Measurements from ENCODE around the gene PPP2R2D. TPM values are rescaled to one million over a fixed set of nuclear protein-coding genes. Genes with fewer than 3 reads are reported as not detected.
A peak's percentile ranks its signal among the peaks of the same experiment; 100 is the strongest.

Gene PPP2R2D
- total RNA-seq, 2 donors from 2014 or later: 35.5 to 37.5 TPM

- peaks cover 17% of the 10 kb centered on the region for H3K36me3 ChIP-seq (ENCODE audit: control insufficient read depth, insufficient read depth, low read length)
- Mint-ChIP-seq H3K27me3 (ENCODE audit: insufficient read depth) (peaks cover 23% of the 10 kb centered on the region), H3K36me3 (ENCODE audit: low read depth) (peaks cover 31% of the 10 kb centered on the region), H3K9me3 (peaks cover 30% of the 10 kb centered on the region), H3K27ac (peak within 1 kb of the TSS; percentile 82), H3K4me3 (peak within 1 kb of the TSS; percentile 85), H3K4me1 (peaks cover 29% of the 10 kb centered on the region)
- no peak within 1 kb of the TSS for H3K27ac ChIP-seq (ENCODE audit: low read depth, low read length)
- peak within 1 kb of the TSS; percentile 93 for H3K4me3 ChIP-seq (ENCODE audit: low read length)
- H3K9me3 ChIP-seq (ENCODE audit: control insufficient read depth, low read length): peaks cover 18% of the 10 kb centered on the region
- peak; percentile 56 for TF ChIP-seq CTCF (conservative IDR thresholded peaks at IDR 0.05)
- H3K27me3 ChIP-seq (ENCODE audit: control insufficient read depth, insufficient read depth, low read length, poor library complexity, severe bottlenecking): peaks cover 7% of the 10 kb centered on the region
- DNase-seq: peak; percentile 97
- H3K9ac ChIP-seq (ENCODE audit: extremely low read depth, low read length, poor library complexity, severe bottlenecking): peak within 1 kb of the TSS; percentile 80
- H3K4me1 ChIP-seq (ENCODE audit: control insufficient read depth, insufficient read depth, low read length): no peaks in the 10 kb centered on the region
- WGBS, 2 experiments (ENCODE audit: insufficient coverage in 1 of 2, insufficient read length in 1 of 2): 0% methylated on average over 8 to 98 of the region's 100 CpGs
These were observed 80.8 kb downstream of the PPP2R2D start, which contains the start of gene BNIP3 for GRCh38 chr10:131981429-131982184. Gene BNIP3 (minus strand): TSS chr10:131981923. CDS start chr10:131981806, 117 bp downstream.

- H3K27me3 ChIP-seq (ENCODE audit: control insufficient read depth, insufficient read depth, low read length, poor library complexity, severe bottlenecking): peaks cover 7% of the 10 kb centered on the region
- peak overlapping the region; percentile 11 for H3K9ac ChIP-seq (ENCODE audit: extremely low read depth, low read length, poor library complexity, severe bottlenecking)
- peaks cover 25% of the 10 kb centered on the region for H3K9me3 ChIP-seq (ENCODE audit: control insufficient read depth, low read length)
- peaks cover 37% of the 10 kb centered on the region for H3K9me3 Mint-ChIP-seq
- DNase-seq: no peak
- peaks cover 32% of the 10 kb centered on the region for H3K36me3 Mint-ChIP-seq (ENCODE audit: low read depth)
- H3K27ac Mint-ChIP-seq: no peak overlapping the region
- peaks cover 23% of the 10 kb centered on the region for H3K27me3 Mint-ChIP-seq (ENCODE audit: insufficient read depth)
- peaks cover 27% of the 10 kb centered on the region for H3K4me1 Mint-ChIP-seq
- WGBS, 2 experiments (ENCODE audit: insufficient coverage in 1 of 2, insufficient read length in 1 of 2): 4 to 7% methylated on average over 20 to 83 of the region's 83 CpGs
- H3K4me1 ChIP-seq (ENCODE audit: control insufficient read depth, insufficient read depth, low read length): no peaks in the 10 kb centered on the region
- no peak for TF ChIP-seq CTCF (conservative IDR thresholded peaks at IDR 0.05)
- H3K4me3 ChIP-seq (ENCODE audit: low read length): peak overlapping the region; percentile 77
- H3K36me3 ChIP-seq (ENCODE audit: control insufficient read depth, insufficient read depth, low read length): peaks cover 14% of the 10 kb centered on the region
- H3K4me3 Mint-ChIP-seq: peak overlapping the region; percentile 85
- H3K27ac ChIP-seq (ENCODE audit: low read depth, low read length): no peak overlapping the region
These were observed 81.5 kb downstream of the PPP2R2D start for GRCh38 chr10:131982185-131982756.

- Histone ChIP-seq H3K9ac (ENCODE audit: extremely low read depth, low read length, poor library complexity, severe bottlenecking) (peak overlapping the region; percentile 11), H3K4me1 (ENCODE audit: control insufficient read depth, insufficient read depth, low read length) (no peaks in the 10 kb centered on the region), H3K27ac (ENCODE audit: low read depth, low read length) (no peak overlapping the region), H3K27me3 (ENCODE audit: control insufficient read depth, insufficient read depth, low read length, poor library complexity, severe bottlenecking) (peaks cover 7% of the 10 kb centered on the region), H3K36me3 (ENCODE audit: control insufficient read depth, insufficient read depth, low read length) (peaks cover 8% of the 10 kb centered on the region), H3K9me3 (ENCODE audit: control insufficient read depth, low read length) (peaks cover 26% of the 10 kb centered on the region), H3K4me3 (ENCODE audit: low read length) (peak overlapping the region; percentile 77)
- Mint-ChIP-seq H3K27ac (no peak overlapping the region), H3K36me3 (ENCODE audit: low read depth) (peaks cover 28% of the 10 kb centered on the region), H3K4me3 (peak overlapping the region; percentile 85), H3K4me1 (peaks cover 22% of the 10 kb centered on the region), H3K9me3 (peaks cover 39% of the 10 kb centered on the region), H3K27me3 (ENCODE audit: insufficient read depth) (peaks cover 24% of the 10 kb centered on the region)
- TF ChIP-seq CTCF (conservative IDR thresholded peaks at IDR 0.05): no peak
- 80 to 84% methylated on average over 14 to 21 of the region's 21 CpGs for WGBS, 2 experiments (ENCODE audit: insufficient coverage in 1 of 2, insufficient read length in 1 of 2)
- DNase-seq: no peak
These were observed 82.0 kb downstream of the PPP2R2D start for GRCh38 chr10:131982796-131983195.

All from endodermal cell (in vitro differentiated cells).